Hindlimb muscle (tissue), 1 donor: ENCODE results near the gene TRIM64C. TPM values are rescaled to one million over a fixed set of nuclear protein-coding genes. Genes with fewer than 3 reads are reported as not detected.
"Not testable (repeated sequence)": the region's sequence is repeated elsewhere in the genome, so short reads cannot be mapped to it uniquely, and the experiment has no call there.

ENCODE experiments used
- DNase-seq: peaks from one replicate; pipeline ENCODE4 v3.0.0-alpha.2; 2013
- polyA plus RNA-seq: library from polyadenylated mRNA; unstranded; fragments of 120-200 nt; gene quantifications from one replicate; pipeline ENCODE4 v1.2.1, GENCODE V29; 2013; ENCODE audit not compliant: insufficient read length

TRIM64C gene
- not detected for polyA plus RNA-seq

GRCh38 chr11:49059012-49059411 lies at the start of gene TRIM64C:
Gene TRIM64C (minus strand): TSS chr11:49059112. CDS start chr11:49059112, 0 bp downstream.
- DNase-seq, result not testable (repeated sequence)

GRCh38 chr11:49102356-49102755 lies 43.4 kb upstream of the TRIM64C start:
- not testable (repeated sequence) for DNase-seq

GRCh38 chr11:49069897-49070296 lies 11.0 kb upstream of the TRIM64C start:
- DNase-seq, result not testable (repeated sequence)

- DNase-seq, result not testable (repeated sequence)
These were observed 9.1 kb downstream of the TRIM64C start for GRCh38 chr11:49049821-49050220.

- DNase-seq, result not testable (repeated sequence)
These were observed 10.7 kb downstream of the TRIM64C start for GRCh38 chr11:49048229-49048628.

GRCh38 chr11:49028523-49028922 lies 30.4 kb downstream of the TRIM64C start, which contains the start of gene TRIM49B:
Gene TRIM49B (plus strand): TSS chr11:49028823. CDS start chr11:49031600, 2,777 bp downstream.
- DNase-seq, result not testable (repeated sequence)

Other genes with a start within 250 kb of the TRIM64C start
- gene TRIM51G, start 75.2 kb downstream of the TRIM64C start, polyA plus RNA-seq, result not detected
- gene TRIM49B, start 30.3 kb downstream of the TRIM64C start, polyA plus RNA-seq, result not detected
- 1.3 TPM for gene FOLH1, start 149.5 kb upstream of the TRIM64C start, polyA plus RNA-seq